ENCODE results near the gene CAPN10.

DNA sequence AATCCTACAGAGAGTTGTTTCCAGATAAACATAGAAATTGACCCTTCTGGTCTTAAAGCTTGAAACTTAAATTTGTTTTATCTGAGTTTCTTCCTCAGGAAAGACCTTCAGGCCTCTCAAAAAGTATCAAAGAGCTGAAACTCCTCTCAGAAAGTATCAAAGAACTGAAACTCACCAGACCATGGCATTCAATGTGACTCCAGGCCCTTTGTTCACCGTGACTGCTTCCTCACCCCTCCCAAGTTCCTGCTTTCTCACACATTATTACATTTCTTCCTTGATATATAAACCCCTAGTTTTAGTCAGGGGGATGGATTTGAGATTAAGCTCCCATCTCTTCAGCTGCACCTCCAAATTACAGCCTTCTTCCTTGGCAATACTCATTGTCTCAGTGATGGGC, 34.7 kb upstream of the CAPN10 start:
- TF ChIP-seq, protein P1, sequence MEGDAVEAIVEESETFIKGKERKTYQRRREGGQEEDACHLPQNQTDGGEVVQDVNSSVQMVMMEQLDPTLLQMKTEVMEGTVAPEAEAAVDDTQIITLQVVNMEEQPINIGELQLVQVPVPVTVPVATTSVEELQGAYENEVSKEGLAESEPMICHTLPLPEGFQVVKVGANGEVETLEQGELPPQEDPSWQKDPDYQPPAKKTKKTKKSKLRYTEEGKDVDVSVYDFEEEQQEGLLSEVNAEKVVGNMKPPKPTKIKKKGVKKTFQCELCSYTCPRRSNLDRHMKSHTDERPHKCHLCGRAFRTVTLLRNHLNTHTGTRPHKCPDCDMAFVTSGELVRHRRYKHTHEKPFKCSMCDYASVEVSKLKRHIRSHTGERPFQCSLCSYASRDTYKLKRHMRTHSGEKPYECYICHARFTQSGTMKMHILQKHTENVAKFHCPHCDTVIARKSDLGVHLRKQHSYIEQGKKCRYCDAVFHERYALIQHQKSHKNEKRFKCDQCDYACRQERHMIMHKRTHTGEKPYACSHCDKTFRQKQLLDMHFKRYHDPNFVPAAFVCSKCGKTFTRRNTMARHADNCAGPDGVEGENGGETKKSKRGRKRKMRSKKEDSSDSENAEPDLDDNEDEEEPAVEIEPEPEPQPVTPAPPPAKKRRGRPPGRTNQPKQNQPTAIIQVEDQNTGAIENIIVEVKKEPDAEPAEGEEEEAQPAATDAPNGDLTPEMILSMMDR (IDR thresholded peaks at IDR 0.05; ENCODE audit: insufficient read depth, low read length, poor library complexity, severe bottlenecking), result no peak
- TF ChIP-seq EZH2phosphoT487 (conservative IDR thresholded peaks at IDR 0.05; ENCODE audit: low read length), result no peak

Data from SU-DHL-6 (cell line).